HG03558 (cell line): ENCODE measurements around the gene FAM98B.

ENCODE experiments used
- ATAC-seq: cut with Tn5 transposase; IDR thresholded peaks from one replicate; pipeline ENCODE4 v1.9.1; 2021; ENCODE audit warnings: moderate number of reproducible peaks; ENCODE audit not compliant: unreplicated experiment; ENCODE audit errors: extremely low read depth

FAM98B gene

DNA sequence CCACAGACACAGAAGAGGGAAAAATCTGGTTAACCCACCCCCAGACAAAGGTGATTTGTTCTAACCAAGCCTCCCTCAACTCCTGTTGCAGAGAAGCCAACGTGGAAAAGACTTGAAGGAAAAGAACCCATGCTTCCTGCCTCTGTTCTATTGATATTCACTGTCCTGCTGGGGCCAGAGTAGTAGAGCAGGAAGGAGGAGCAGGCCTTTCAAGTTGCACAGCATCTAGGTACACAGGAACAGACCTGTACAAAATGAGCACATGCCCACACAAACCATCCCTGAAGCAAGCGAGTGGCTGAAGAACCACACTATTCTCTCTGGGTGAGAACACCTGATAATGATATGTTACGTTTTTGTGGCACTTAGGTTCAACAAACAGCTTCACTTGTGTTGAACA, 80.8 kb downstream of the FAM98B start:
- ATAC-seq: no peak

DNA sequence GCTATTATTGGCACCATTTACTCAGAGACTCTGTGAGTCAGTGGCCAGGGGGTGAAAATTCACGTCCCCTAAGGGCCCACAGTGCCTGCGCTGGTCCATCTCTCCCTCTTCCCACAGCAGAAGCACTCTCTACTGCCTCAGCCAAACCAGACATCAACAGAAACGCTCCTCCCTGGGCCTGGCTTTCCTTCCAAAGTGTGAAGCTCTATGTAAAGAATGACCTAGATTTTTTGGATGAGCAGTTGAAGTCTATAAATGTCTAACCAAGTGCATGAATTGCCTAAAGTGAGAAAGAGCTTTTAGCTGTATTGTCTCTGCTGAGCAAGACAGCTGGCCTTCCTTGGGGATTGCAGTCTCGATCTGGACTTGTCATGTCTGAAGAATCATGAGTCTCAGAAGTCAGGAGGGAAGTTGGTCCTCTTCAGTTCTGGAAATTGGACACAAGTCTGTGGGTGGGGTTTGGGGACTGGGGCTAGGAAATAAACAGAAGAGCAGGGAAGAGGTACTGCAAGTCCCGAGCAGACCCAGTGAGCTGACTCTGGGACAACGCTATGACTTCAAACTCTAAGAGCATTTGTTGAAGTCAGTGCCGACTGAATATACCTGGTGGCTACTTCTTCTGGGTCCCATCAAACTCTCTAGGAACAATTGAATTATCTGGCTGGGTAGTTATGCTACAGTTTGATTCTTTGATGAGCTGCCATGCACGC, 81.7 kb downstream of the FAM98B start:
- no peak for ATAC-seq

- no peak for ATAC-seq
Measured at GRCh38 chr15:38536201-38536676, 82.3 kb downstream of the FAM98B start.
